ENCODE data around the gene DYNLT2B. TPM values are rescaled to one million over a fixed set of nuclear protein-coding genes. Genes with fewer than 3 reads are reported as not detected.

Gene DYNLT2B
- polyA plus RNA-seq, 1 donor from 2014 or later, result 276 TPM

DNA sequence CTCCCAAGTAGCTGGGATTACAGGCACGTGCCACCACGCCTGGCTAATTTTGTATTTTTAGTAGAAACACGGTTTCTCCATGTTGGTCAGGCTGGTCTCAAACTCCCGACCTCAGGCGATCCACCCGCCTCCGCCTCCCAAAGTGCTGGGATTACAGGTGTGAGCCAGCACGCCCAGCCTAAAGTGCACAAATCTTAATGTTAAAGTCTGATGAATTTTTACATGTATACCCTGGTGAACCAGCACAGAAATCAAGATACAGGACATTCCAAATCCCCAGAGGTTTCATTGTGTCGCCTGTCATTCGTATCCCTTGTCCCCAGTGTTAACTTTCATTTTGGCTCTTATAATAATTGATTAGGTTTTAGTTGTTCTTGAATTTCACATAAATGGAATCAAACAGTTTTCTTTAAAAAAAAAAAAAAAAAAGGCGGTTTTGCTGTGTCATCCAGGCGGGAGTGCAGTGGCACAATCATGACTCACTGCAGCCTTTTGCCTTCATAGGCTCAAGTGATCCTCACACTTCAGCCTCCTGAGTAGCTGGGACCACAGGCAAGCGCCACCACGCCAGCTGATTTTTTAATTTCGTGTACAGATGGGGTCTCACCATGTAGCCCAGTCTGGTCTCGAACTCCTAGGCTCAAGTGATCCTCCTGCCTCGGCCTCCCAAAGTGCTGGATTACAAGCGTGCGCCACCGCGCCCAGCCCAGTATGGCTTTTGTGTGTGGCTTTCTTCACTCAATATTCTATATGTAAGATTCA, 21.6 kb upstream of the DYNLT2B start:
- Histone ChIP-seq H3F3A (ENCODE audit: insufficient read depth, low read length, poor library complexity, severe bottlenecking) (no peaks in the 10 kb centered on the region), H3K9ac (ENCODE audit: low read length) (no peak overlapping the region), H3K9me3 (ENCODE audit: low read length) (no peaks in the 10 kb centered on the region), H3K4me3 (ENCODE audit: low read length) (no peak overlapping the region), H3K36me3 (ENCODE audit: insufficient read depth, low read length) (no peaks in the 10 kb centered on the region), H3K27ac (ENCODE audit: low read length) (no peak overlapping the region), H3K79me2 (replicated peaks; ENCODE audit: insufficient read depth, low read length) (no peaks in the 10 kb centered on the region), H3K27me3 (ENCODE audit: insufficient read depth, low read depth, low read length) (no peaks in the 10 kb centered on the region), H2AFZ (ENCODE audit: low read depth, low read length) (no peak overlapping the region), H3K9me2 (ENCODE audit: insufficient read depth, low read length) (no peaks in the 10 kb centered on the region), H4K20me1 (ENCODE audit: insufficient read depth) (no peaks in the 10 kb centered on the region), H3K4me2 (ENCODE audit: low read length) (no peak overlapping the region)
- TF ChIP-seq SMC3 (conservative IDR thresholded peaks at IDR 0.05; ENCODE audit: poor library complexity) (no peak), EP300 (conservative IDR thresholded peaks at IDR 0.05; ENCODE audit: poor library complexity, severe bottlenecking) (no peak), RAD21 (conservative IDR thresholded peaks at IDR 0.05) (no peak), REST (IDR thresholded peaks at IDR 0.05; ENCODE audit: borderline replicate concordance) (no peak), MXI1 (conservative IDR thresholded peaks at IDR 0.05; ENCODE audit: poor library complexity, severe bottlenecking) (no peak), EZH2 (IDR thresholded peaks at IDR 0.05; ENCODE audit: borderline replicate concordance, insufficient read depth, low read length, poor library complexity, severe bottlenecking) (no peak), TAF1 (IDR thresholded peaks at IDR 0.05; ENCODE audit: low read depth) (no peak), POLR2AphosphoS5 (IDR thresholded peaks at IDR 0.05) (no peak)
- TF ChIP-seq, protein P1, sequence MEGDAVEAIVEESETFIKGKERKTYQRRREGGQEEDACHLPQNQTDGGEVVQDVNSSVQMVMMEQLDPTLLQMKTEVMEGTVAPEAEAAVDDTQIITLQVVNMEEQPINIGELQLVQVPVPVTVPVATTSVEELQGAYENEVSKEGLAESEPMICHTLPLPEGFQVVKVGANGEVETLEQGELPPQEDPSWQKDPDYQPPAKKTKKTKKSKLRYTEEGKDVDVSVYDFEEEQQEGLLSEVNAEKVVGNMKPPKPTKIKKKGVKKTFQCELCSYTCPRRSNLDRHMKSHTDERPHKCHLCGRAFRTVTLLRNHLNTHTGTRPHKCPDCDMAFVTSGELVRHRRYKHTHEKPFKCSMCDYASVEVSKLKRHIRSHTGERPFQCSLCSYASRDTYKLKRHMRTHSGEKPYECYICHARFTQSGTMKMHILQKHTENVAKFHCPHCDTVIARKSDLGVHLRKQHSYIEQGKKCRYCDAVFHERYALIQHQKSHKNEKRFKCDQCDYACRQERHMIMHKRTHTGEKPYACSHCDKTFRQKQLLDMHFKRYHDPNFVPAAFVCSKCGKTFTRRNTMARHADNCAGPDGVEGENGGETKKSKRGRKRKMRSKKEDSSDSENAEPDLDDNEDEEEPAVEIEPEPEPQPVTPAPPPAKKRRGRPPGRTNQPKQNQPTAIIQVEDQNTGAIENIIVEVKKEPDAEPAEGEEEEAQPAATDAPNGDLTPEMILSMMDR (IDR thresholded peaks at IDR 0.05; ENCODE audit: poor library complexity, severe bottlenecking), result no peak

DNA sequence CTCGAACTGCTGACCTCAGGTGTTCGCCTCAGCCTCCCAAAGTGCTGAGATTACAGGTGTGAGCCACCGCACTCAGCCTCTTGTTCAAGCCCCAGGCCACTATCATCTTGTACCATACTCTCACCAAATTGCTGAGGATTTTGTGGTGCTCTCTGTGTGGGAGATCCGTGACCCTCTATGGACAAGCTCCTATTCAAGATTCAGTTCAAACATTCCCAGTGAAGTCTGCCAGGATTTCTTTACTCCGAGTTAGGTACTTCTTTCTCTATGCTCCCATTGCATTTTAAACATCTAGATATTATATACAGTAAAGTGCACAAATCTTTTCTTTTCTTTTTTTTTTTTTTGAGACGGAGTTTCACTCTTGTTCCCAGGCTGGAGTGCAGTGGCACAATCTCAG, 21.0 kb upstream of the DYNLT2B start:
- Histone ChIP-seq H3K9me2 (ENCODE audit: insufficient read depth, low read length) (no peaks in the 10 kb centered on the region), H2AFZ (ENCODE audit: low read depth, low read length) (no peak overlapping the region), H3K9ac (ENCODE audit: low read length) (no peak overlapping the region), H3F3A (ENCODE audit: insufficient read depth, low read length, poor library complexity, severe bottlenecking) (no peaks in the 10 kb centered on the region), H3K9me3 (ENCODE audit: low read length) (no peaks in the 10 kb centered on the region), H4K20me1 (ENCODE audit: insufficient read depth) (no peaks in the 10 kb centered on the region), H3K27ac (ENCODE audit: low read length) (no peak overlapping the region), H3K4me2 (ENCODE audit: low read length) (no peak overlapping the region), H3K79me2 (replicated peaks; ENCODE audit: insufficient read depth, low read length) (no peaks in the 10 kb centered on the region), H3K4me3 (ENCODE audit: low read length) (no peak overlapping the region), H3K36me3 (ENCODE audit: insufficient read depth, low read length) (no peaks in the 10 kb centered on the region), H3K27me3 (ENCODE audit: insufficient read depth, low read depth, low read length) (no peaks in the 10 kb centered on the region)
- TF ChIP-seq REST (IDR thresholded peaks at IDR 0.05; ENCODE audit: borderline replicate concordance) (no peak), EP300 (conservative IDR thresholded peaks at IDR 0.05; ENCODE audit: poor library complexity, severe bottlenecking) (no peak), POLR2AphosphoS5 (IDR thresholded peaks at IDR 0.05) (no peak), RAD21 (conservative IDR thresholded peaks at IDR 0.05) (no peak), TAF1 (IDR thresholded peaks at IDR 0.05; ENCODE audit: low read depth) (no peak), EZH2 (IDR thresholded peaks at IDR 0.05; ENCODE audit: borderline replicate concordance, insufficient read depth, low read length, poor library complexity, severe bottlenecking) (no peak), SMC3 (conservative IDR thresholded peaks at IDR 0.05; ENCODE audit: poor library complexity) (no peak), MXI1 (conservative IDR thresholded peaks at IDR 0.05; ENCODE audit: poor library complexity, severe bottlenecking) (no peak)
- TF ChIP-seq, protein P1 (IDR thresholded peaks at IDR 0.05; ENCODE audit: poor library complexity, severe bottlenecking), result no peak
